GM12874 (cell line): Measurements from ENCODE around the gene FIBIN.

Experiments
- TF ChIP-seq, protein P1 (sequence below): IDR thresholded peaks from 2 replicates; pipeline ENCODE4 v1.5.1; 2011; ENCODE audit warnings: low read depth, mild to moderate bottlenecking, control low read depth, low read length, moderate library complexity; ENCODE audit not compliant: insufficient read depth

FIBIN gene

DNA sequence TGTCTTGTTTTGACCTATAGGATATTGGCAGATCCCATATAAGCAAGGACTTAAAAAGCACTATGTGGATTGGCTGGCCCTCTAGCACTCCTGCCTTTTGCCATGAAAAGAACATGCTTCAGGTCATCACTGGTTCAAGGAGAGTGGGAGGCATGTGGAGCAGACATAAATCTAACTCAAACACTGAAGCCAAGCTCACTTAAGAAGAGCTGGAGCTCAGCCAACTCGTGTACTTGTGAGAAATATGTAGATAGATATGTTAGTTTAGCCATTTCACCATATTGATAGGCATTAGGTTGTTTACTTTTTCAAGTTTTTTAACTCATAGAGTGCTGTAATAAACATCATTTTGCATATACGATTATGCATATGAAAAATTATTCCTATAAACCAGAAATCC is 26.8 kb downstream of the FIBIN start:
- TF ChIP-seq, protein P1, sequence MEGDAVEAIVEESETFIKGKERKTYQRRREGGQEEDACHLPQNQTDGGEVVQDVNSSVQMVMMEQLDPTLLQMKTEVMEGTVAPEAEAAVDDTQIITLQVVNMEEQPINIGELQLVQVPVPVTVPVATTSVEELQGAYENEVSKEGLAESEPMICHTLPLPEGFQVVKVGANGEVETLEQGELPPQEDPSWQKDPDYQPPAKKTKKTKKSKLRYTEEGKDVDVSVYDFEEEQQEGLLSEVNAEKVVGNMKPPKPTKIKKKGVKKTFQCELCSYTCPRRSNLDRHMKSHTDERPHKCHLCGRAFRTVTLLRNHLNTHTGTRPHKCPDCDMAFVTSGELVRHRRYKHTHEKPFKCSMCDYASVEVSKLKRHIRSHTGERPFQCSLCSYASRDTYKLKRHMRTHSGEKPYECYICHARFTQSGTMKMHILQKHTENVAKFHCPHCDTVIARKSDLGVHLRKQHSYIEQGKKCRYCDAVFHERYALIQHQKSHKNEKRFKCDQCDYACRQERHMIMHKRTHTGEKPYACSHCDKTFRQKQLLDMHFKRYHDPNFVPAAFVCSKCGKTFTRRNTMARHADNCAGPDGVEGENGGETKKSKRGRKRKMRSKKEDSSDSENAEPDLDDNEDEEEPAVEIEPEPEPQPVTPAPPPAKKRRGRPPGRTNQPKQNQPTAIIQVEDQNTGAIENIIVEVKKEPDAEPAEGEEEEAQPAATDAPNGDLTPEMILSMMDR = no peak

DNA sequence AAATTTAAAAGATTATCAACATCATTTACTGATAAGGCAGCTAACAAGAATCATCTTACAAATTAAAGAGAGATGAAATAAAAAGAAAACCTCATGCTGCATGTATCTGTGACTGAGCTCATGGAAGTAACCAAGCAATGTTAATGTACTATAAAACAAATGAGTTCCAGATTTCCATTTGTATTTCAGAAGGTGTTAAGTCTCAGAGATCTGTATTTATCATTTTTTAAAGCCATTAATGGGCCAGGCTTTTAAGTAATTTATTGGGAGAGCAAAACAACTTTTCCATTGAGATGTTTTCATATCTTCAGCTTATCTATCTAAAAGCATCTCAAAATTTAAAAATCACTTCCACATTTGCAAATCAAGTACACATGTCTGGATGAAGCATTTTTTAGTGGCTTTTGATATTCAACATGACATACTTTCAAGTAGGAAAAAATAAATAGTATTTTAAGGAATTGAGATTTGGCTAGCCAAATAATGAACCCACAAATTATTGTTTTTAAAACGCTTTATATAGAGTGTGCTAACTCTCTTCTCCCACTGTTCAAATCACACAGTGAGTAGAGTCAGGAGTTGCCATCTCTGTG is 28.8 kb downstream of the FIBIN start:
- TF ChIP-seq, protein P1 = no peak

DNA sequence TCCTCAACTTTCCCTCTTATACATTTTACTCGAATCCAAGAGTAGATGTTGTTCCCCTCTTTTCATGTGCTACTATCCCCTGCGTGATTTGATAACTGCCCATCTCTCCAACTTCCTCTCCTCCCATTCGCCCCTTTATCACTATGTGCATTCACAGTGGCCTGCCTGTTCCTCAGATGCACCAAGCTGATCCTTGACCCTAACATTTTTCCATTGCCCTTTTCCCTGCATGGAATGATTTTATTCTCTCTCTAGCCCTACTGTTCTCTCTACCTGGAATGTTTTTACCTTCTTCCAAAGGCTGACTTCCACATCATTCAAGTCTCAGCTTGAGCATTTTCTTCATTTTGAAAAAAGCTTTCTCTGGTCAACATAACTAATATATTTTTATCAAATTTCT is 31.0 kb downstream of the FIBIN start:
- TF ChIP-seq, protein P1 = no peak

DNA sequence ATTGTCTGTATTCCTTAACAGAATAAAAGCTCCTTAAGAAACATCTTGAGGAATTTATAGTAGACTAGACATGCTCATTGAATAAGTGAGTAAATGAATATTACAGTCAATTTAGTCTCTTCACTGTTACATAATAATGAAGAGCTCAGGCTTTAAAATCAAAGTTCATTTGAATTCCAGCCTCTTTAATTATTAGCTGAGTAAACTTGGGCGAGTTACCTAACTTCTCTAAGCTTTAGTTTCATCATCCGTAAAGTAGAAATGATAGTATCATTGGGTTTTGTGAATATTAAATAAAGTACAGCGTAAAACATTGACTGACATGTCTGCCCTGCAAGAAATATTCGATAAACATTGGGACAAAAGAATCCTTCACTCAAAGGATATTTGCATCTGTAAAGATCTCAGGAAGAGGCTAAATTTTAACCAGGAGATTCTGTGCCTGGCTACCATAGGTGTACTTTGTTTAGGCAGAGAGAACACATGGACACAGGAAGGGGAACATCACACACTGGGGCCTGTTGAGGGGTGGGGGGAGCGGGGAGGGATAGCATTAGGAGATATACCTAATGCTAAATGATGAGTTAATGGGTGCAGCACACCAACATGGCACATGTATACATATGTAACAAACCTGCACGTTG is 31.5 kb downstream of the FIBIN start:
- TF ChIP-seq, protein P1 = no peak

DNA sequence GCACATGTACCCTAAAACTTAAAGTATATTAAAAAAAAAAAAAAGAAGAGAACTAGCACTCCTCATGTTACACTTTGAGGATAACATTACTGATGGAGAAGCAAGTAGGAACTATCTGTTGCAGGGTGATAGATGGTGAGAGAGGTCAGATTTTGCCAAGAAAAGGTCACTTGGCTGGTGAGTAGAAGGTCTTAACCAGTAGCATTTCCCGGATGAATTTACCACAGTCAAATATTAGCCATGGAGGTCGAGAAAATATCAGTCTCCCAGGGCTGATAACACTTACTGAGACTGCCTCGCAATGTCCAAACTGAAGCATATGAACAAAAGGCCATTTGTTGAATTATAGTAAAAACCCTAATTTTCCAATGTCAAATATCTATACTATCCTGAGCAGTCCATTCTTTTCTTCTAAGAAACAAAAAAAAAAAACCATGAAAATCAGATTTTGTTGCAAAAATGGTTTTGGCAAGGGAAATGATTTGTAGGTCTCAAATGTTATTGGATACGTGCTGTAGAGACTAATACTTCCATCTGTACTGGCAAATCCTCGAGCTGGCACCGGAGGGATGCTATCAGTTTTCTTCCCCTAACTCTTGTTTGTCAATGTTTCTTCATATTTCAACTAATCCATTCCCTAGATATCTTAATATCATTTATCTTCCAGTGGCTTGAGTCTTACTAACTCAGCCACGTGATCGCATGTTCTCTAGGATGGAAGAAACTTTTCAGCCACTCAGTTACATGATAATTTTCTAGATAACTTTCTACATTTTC is 32.2 kb downstream of the FIBIN start:
- TF ChIP-seq, protein P1 = no peak

DNA sequence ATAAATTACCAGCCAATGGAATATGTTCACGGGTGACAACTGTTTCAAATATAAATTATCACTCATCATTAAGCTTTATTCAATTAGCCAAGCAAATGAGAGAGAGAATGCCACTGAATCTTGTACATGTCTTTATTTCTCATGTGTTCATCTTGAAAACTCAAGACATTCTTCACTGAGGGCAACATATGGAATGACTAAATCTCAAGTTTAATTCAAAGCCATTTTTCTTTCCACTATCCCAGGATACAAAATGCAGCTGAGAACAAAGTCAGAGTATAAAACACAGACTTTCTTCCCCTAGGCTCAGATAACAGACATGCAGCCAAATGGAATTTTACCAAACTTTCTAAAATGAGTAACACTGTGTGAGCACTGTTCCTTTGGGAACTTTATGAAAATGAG is 34.7 kb downstream of the FIBIN start:
- TF ChIP-seq, protein P1 = no peak

DNA sequence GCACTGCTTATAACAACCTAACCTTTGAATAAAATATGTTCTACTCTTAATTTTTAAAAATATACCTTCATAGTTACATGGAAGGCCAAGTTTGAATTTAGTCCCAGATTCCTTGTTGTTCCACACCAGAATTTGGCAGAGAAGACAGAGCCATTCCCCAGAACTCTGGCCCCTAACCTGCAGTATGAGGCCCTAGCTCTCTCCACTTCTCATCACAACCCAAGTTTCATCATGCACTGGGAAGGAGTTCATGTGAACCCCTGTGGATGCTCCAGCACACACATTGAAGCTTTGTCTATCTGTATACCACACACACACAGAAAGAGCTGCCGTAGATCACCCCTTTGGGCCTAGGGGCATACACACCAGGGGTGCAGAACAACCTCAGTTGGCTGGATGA is 36.1 kb downstream of the FIBIN start:
- TF ChIP-seq, protein P1 = no peak
